Fibroblast of mammary gland (primary cell): Measurements from ENCODE around the gene ANKRD55.

ENCODE experiments used
- DNase-seq: peaks from one replicate; pipeline ENCODE4 v3.0.0-alpha.2; 2010; ENCODE audit warnings: low read depth
- H3K4me3 ChIP-seq: 2 replicates; pipeline ENCODE4 v1.5.1; 2011; ENCODE audit warnings: low read depth, mild to moderate bottlenecking, low read length, moderate library complexity; ENCODE audit not compliant: control insufficient read depth
- CTCF ChIP-seq: conservative IDR thresholded peaks from 2 replicates; pipeline ENCODE4 v1.5.1; 2011; ENCODE audit warnings: low read depth, low read length, inconsistent platforms; ENCODE audit not compliant: control insufficient read depth, insufficient read depth

Gene ANKRD55

GRCh38 chr5:56099346-56099745 lies 133.8 kb downstream of the ANKRD55 start:
- no peak overlapping the region for H3K4me3 ChIP-seq
- no peak for TF ChIP-seq CTCF
- DNase-seq = peak; percentile 89

DNA sequence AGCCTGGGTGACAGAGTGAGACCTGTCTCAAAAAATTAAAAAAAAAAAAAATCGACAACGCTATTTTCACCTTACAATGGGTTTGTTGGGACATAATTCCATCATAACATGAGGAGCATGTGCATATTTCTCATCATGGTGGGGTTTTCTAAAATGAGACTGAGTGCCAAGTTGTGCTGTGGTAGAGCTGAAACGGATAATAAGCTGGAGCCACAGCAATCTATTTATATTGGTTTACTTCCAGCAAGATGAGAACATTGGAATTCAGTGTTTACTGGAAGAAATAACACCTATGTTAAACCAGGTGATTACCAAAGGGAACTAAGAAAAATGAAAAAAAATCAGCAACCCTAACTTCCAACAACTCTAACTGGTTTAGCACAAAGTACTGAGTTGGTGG lies 136.1 kb downstream of the ANKRD55 start:
- no peak overlapping the region for H3K4me3 ChIP-seq
- TF ChIP-seq CTCF = no peak
- DNase-seq = no peak

DNA sequence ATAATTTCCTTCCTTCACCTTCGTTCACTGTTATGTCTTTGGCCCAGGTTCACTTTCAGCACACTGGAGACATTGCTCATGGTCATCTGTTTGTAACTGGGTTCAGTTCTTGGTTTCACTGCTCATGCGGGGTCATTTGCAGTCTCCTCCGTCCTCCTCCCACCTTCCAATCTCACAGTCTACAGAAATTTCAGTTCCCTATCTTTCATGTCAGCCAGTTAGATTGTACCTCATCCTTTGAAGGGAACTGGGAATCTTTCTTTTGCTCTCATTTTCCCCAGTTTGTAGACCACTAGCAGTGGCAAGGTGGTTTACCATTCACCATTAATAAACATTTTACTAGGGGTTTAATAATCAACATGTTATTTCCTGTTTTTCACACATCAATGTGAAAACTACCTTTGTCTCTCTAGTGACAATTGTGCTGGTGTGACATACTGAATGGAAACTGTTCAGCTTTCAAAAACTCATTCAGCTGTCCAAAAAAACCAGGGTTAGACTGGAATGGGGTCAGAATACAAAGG lies 137.5 kb downstream of the ANKRD55 start:
- no peak for DNase-seq
- no peak for TF ChIP-seq CTCF
- H3K4me3 ChIP-seq = no peak overlapping the region

- no peak for TF ChIP-seq CTCF
- no peak for DNase-seq
Observed at GRCh38 chr5:56094579-56095361, 138.4 kb downstream of the ANKRD55 start.

DNA sequence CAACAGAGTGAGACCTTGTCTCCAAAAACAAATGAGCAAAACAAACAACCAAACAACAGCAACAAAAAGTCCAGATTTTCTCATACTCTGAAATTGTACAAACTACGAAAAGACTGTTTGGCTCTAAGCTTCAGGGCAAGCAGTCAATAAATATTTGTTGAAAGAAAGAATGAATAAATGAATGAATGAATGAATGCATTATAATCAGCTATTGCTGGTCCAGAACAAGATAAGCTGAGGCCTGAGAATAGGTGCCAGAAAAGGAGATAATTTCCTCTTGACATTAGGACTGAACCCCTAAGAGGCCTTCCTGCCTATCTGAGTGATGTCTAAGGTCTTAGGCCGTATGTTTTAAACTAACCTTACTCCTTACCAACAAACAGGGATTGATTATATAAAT lies 139.2 kb downstream of the ANKRD55 start:
- no peak overlapping the region for H3K4me3 ChIP-seq
- no peak for DNase-seq
- no peak for TF ChIP-seq CTCF

More at GRCh38 chr5:56094579-56095361, 138.4 kb downstream of the ANKRD55 start:
- no peak overlapping the region for H3K4me3 ChIP-seq

DNA sequence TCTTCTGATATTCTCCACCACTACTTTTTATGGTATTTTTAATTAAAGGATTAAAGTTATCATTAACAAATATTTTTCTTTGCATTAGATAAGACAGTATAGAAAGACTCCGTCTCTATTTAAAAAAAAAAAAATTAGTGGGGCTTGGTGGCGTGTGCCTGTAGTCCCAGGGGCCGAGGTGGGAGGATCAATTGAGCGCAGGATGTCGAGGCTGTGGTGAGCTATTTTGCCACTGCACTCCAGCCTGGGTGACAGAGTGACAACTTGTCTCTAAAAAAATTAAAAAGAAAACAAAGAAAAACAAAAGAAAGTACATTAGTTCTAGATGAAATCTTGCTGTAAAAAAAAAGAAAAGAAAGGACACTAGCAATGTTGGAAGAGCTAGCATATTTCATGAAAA lies 141.0 kb downstream of the ANKRD55 start:
- H3K4me3 ChIP-seq = no peak overlapping the region
- no peak for TF ChIP-seq CTCF
- DNase-seq = no peak
